H1 (cell line): ENCODE measurements around the gene MACROD2. TPM values are rescaled to one million over a fixed set of nuclear protein-coding genes. Genes with fewer than 3 reads are reported as not detected.

Experiments
- CTCF ChIA-PET: fragments of 300-600 bp; sonication (Branson Sonifier 250); formaldehyde crosslinking; loops from one replicate; lab custom pipeline; 2021; ENCODE audit not compliant: partially characterized antibody; lab: Charles Lee
- POLR2A ChIA-PET: fragments of 300-600 bp; sonication (Branson Sonifier 250); formaldehyde crosslinking; loops from one replicate; lab custom pipeline; 2021; ENCODE audit warnings: inconsistent platforms; ENCODE audit not compliant: partially characterized antibody; lab: Charles Lee
- DNase-seq, 2 experiments: peaks; one replicate each; pipeline versions ENCODE4 v3.0.0 to v3.0.0-alpha.2; 2010 to 2022; ENCODE audit warnings: low spot score in 2 of 2, low read depth in 1 of 2, mixed read lengths in 1 of 2
- FAIRE-seq: peaks from 2 replicates; lab custom pipeline; 2011; peaks lifted over from hg19 to GRCh38; lab: Jason Lieb, UNC
- H2AFZ ChIP-seq: 2 replicates; pipeline ENCODE4 v1.8.1; 2012; ENCODE audit warnings: low read length, inconsistent platforms
- H2AK5ac ChIP-seq: 2 replicates; pipeline ENCODE4 v1.6.1; 2013; ENCODE audit warnings: low read depth, low read length
- H2BK120ac ChIP-seq: replicated peaks from 2 replicates; pipeline ENCODE3; 2013; ENCODE audit warnings: low read depth, low read length, inconsistent platforms
- H2BK12ac ChIP-seq: 2 replicates; pipeline ENCODE4 v1.6.1; 2013; ENCODE audit warnings: low read depth, low read length
- H2BK15ac ChIP-seq: 2 replicates; pipeline ENCODE4 v1.6.1; 2013; ENCODE audit warnings: low read length
- H2BK20ac ChIP-seq: 2 replicates; pipeline ENCODE4 v1.6.1; 2013; ENCODE audit warnings: low read length
- H2BK5ac ChIP-seq: 2 replicates; pipeline ENCODE4 v1.6.1; 2013; ENCODE audit warnings: low read depth, low read length
- H3K14ac ChIP-seq: 2 replicates; pipeline ENCODE4 v1.6.1; 2013; ENCODE audit warnings: inconsistent platforms; ENCODE audit not compliant: insufficient read length
- H3K18ac ChIP-seq: 2 replicates; pipeline ENCODE4 v1.6.1; 2013; ENCODE audit warnings: low read length; ENCODE audit errors: extremely low read depth
- H3K23ac ChIP-seq: 2 replicates; pipeline ENCODE4 v1.6.1; 2013; ENCODE audit warnings: inconsistent platforms; ENCODE audit not compliant: insufficient read length
- H3K23me2 ChIP-seq: 2 replicates; pipeline ENCODE4 v1.6.1; 2013; ENCODE audit warnings: low read depth, low read length
- H3K27ac ChIP-seq: 2 replicates; pipeline ENCODE4 v1.6.1; 2011; ENCODE audit warnings: low read depth, low read length, inconsistent platforms
- H3K27me3 ChIP-seq, 4 experiments: replicated peaks in 1 of 4; 1 replicate in 1 of 4; 2 replicates in 3 of 4; pipeline versions ENCODE4 v1.6.1 to v1.8.1; 2011 to 2013; ENCODE audit warnings: low read length in 3 of 4, mild to moderate bottlenecking in 3 of 4, inconsistent platforms in 2 of 4, mixed read lengths in 2 of 4, moderate library complexity in 1 of 4; ENCODE audit not compliant: control insufficient read depth in 3 of 4, insufficient read depth in 3 of 4; ENCODE audit errors: extremely low read depth in 1 of 4
- H3K36me3 ChIP-seq, 4 experiments: 2 replicates each; pipeline versions ENCODE4 v1.6.1 to v1.8.1; 2011 to 2013; ENCODE audit warnings: mild to moderate bottlenecking in 4 of 4, low read length in 3 of 4, moderate library complexity in 2 of 4, control low read depth in 1 of 4, inconsistent platforms in 1 of 4; ENCODE audit not compliant: insufficient read depth in 4 of 4, control insufficient read depth in 2 of 4
- H3K4ac ChIP-seq: replicated peaks from 2 replicates; pipeline ENCODE3; 2013; ENCODE audit warnings: low read length, low read depth, mixed read lengths, inconsistent platforms; ENCODE audit not compliant: insufficient read length
- H3K4me1 ChIP-seq, 4 experiments: replicated peaks in 1 of 4; 1 replicate in 1 of 4; 2 replicates in 3 of 4; pipeline versions ENCODE4 v1.6.1 to v1.8.1; 2011 to 2013; ENCODE audit warnings: low read length in 3 of 4, inconsistent platforms in 2 of 4, mixed read lengths in 1 of 4; ENCODE audit not compliant: insufficient read depth in 4 of 4, control insufficient read depth in 3 of 4
- H3K4me2 ChIP-seq, 2 experiments: 2 replicates each; pipeline versions ENCODE4 v1.6.1 to v1.8.1; 2011 to 2013; ENCODE audit warnings: low read depth in 2 of 2, low read length in 2 of 2, control low read depth in 1 of 2, inconsistent platforms in 1 of 2, mild to moderate bottlenecking in 1 of 2; ENCODE audit not compliant: insufficient read depth in 1 of 2
- H3K4me3 ChIP-seq, 4 experiments: fragments of 200-600, 300-600 bp in 1 of 4; sonication (generic), shearing (Covaris generic), sonication (Bioruptor Twin) in 1 of 4; 2 replicates each; pipeline versions ENCODE4 v1.5.1 to v1.8.1; 2011 to 2016; ENCODE audit warnings: low read length in 4 of 4, low read depth in 3 of 4, control low read depth in 2 of 4, inconsistent platforms in 2 of 4, mild to moderate bottlenecking in 2 of 4, mixed read lengths in 1 of 4, moderate library complexity in 1 of 4; ENCODE audit not compliant: insufficient read depth in 2 of 4; ENCODE audit errors: extremely low read depth in 1 of 4
- H3K56ac ChIP-seq: replicated peaks from 2 replicates; pipeline ENCODE3; 2013; ENCODE audit warnings: low read depth, mild to moderate bottlenecking, mixed read lengths, low read length, inconsistent platforms; ENCODE audit not compliant: insufficient read length
- H3K79me1 ChIP-seq: 2 replicates; pipeline ENCODE4 v1.6.1; 2013; ENCODE audit warnings: low read depth, low read length, control low read depth
- H3K79me2 ChIP-seq, 2 experiments: 2 replicates each; pipeline versions ENCODE4 v1.6.1 to v1.8.1; 2012 to 2013; ENCODE audit warnings: low read length in 2 of 2, mild to moderate bottlenecking in 2 of 2, inconsistent platforms in 1 of 2; ENCODE audit not compliant: insufficient read depth in 2 of 2, control insufficient read depth in 1 of 2
- H3K9ac ChIP-seq, 4 experiments: replicated peaks in 1 of 4; 1 replicate in 1 of 4; 2 replicates in 3 of 4; pipeline versions ENCODE4 v1.6.1 to v1.8.1; 2011 to 2013; ENCODE audit warnings: low read depth in 3 of 4, low read length in 3 of 4, control low read depth in 2 of 4, mild to moderate bottlenecking in 2 of 4, moderate library complexity in 2 of 4, inconsistent platforms in 1 of 4; ENCODE audit errors: extremely low read depth in 1 of 4
- H3K9me3 ChIP-seq, 2 experiments: 2 replicates each; pipeline versions ENCODE4 v1.6.1 to v1.8.1; 2012 to 2013; ENCODE audit warnings: mild to moderate bottlenecking in 2 of 2, moderate library complexity in 2 of 2, control low read depth in 1 of 2, inconsistent platforms in 1 of 2, low read depth in 1 of 2, low read length in 1 of 2, mixed read lengths in 1 of 2; ENCODE audit not compliant: insufficient read depth in 2 of 2
- H4K20me1 ChIP-seq, 2 experiments: replicated peaks in 1 of 2; 2 replicates each; pipeline versions ENCODE3 to v1.8.1; 2011 to 2013; ENCODE audit warnings: inconsistent platforms in 2 of 2, low read length in 2 of 2, mild to moderate bottlenecking in 1 of 2; ENCODE audit not compliant: insufficient read depth in 2 of 2, control insufficient read depth in 1 of 2
- H4K5ac ChIP-seq: 2 replicates; pipeline ENCODE4 v1.6.1; 2013; ENCODE audit warnings: low read length, low read depth, mixed read lengths, inconsistent platforms; ENCODE audit not compliant: insufficient read length
- H4K8ac ChIP-seq: 2 replicates; pipeline ENCODE4 v1.8.0; 2013; ENCODE audit warnings: mild to moderate bottlenecking, moderate library complexity, low read length, inconsistent platforms; ENCODE audit not compliant: insufficient read depth; ENCODE audit errors: extremely low read depth
- H4K91ac ChIP-seq: replicated peaks from 2 replicates; pipeline ENCODE3; 2013; ENCODE audit warnings: low read length, mixed read lengths, inconsistent platforms; ENCODE audit not compliant: insufficient read length
- CTBP2 ChIP-seq: IDR thresholded peaks from 2 replicates; pipeline ENCODE4 v1.7.0; 2011; ENCODE audit warnings: borderline replicate concordance, mild to moderate bottlenecking, moderate library complexity, mixed read lengths, low read length; ENCODE audit not compliant: insufficient read depth, insufficient read length
- JUND ChIP-seq: IDR thresholded peaks from 2 replicates; pipeline ENCODE4 v1.6.1; 2011; ENCODE audit warnings: mild to moderate bottlenecking, improper control_type of control experiment, low read length
- TEAD4 ChIP-seq: IDR thresholded peaks from 2 replicates; pipeline ENCODE4 v1.6.1; 2012; ENCODE audit warnings: low read depth, low read length, inconsistent platforms, mixed read lengths
- ZNF274 ChIP-seq: IDR thresholded peaks from 2 replicates; pipeline ENCODE4 v1.7.0; 2012; ENCODE audit warnings: low read length, borderline replicate concordance; ENCODE audit errors: extremely low read depth
- WGBS, 2 experiments: shearing (Covaris generic) in 1 of 2; methylation state at CpG; one replicate each; pipeline versions ENCODE4 v1.1.6 to v1.1.7; 2013 to 2015; ENCODE audit warnings: low lambda C conversion rate in 2 of 2, mixed read lengths in 2 of 2, inconsistent platforms in 1 of 2, low coverage in 1 of 2, missing lambda C conversion rate in 1 of 2; ENCODE audit not compliant: insufficient replicate concordance in 2 of 2, insufficient coverage in 1 of 2, insufficient read length in 1 of 2; ENCODE audit errors: extremely low coverage in 1 of 2, missing lambda C conversion rate in 1 of 2; 5-methylcytosine and 5-hydroxymethylcytosine counted together
- polyA plus RNA-seq, 7 experiments: library from polyadenylated mRNA; depleted of rRNA in 3 of 7; stranded (reverse) in 5 of 7; unstranded in 2 of 7; fragments of >200 nt in 5 of 7; fragments of 200-250 nt in 2 of 7; gene quantifications; 1 replicate in 5 of 7; 2 replicates in 1 of 7; 4 replicates in 1 of 7; pipeline versions ENCODE4 v1.2.1 to v1.2.3, GENCODE V29; 2011 to 2013; ENCODE audit warnings: missing spikeins in 2 of 7, mixed read lengths in 2 of 7
- total RNA-seq: library from RNA; stranded (reverse); fragmentation: NEBNext Ultra II Directional; extraction: Animal tissue kit (Norgen Biotek cat#: 25700); gene quantifications from 2 replicates; pipeline ENCODE4 v1.2.1, GENCODE V29; 2021
- TF ChIP-seq, protein P1 (sequence below): IDR thresholded peaks from 2 replicates; pipeline ENCODE4 v1.6.1; 2011; ENCODE audit warnings: low read length, improper control_type of control experiment

MACROD2 gene
- total and polyA plus RNA-seq, 2 of the 8 experiments (the other 6 are each of a cell fraction or from before 2014, with no cell fraction given) = 0.70 to 3.9 TPM

GRCh38 chr20:14583413-14583812 is 588.1 kb downstream of the MACROD2 start:
- H4K91ac ChIP-seq = no peak overlapping the region
- no peaks in the 10 kb centered on the region for H3K27me3 ChIP-seq
- no peaks in the 10 kb centered on the region for H3K23me2 ChIP-seq
- 100% methylated on average over 1 of the region's 1 CpG; no CpG with 5 or more reads in 1 of the 2 experiments for WGBS, 2 experiments
- H3K18ac ChIP-seq = no peak overlapping the region
- FAIRE-seq (no peak), DNase-seq (no peak)
- H3K9me3 ChIP-seq = no peaks in the 10 kb centered on the region
- H3K36me3 ChIP-seq = no peaks in the 10 kb centered on the region
- H2AK5ac ChIP-seq = no peak overlapping the region
- no peaks in the 10 kb centered on the region for H3K4me1 ChIP-seq
- no peak overlapping the region for H3K23ac ChIP-seq
- H2BK120ac ChIP-seq = no peak overlapping the region
- H3K4me3 ChIP-seq = no peak overlapping the region
- H2BK20ac ChIP-seq = no peak overlapping the region
- no peak overlapping the region for H3K27ac ChIP-seq
- no peak overlapping the region for H2BK5ac ChIP-seq
- H3K9ac ChIP-seq = no peak overlapping the region
- ChIA-PET POLR2A (no interaction called here), CTCF (no interaction called here)
- H2BK12ac ChIP-seq = no peak overlapping the region
- no peak overlapping the region for H3K4me2 ChIP-seq
- no peak overlapping the region for H3K56ac ChIP-seq
- H3K4ac ChIP-seq = no peak overlapping the region
- no peak overlapping the region for H4K5ac ChIP-seq
- no peak overlapping the region for H3K14ac ChIP-seq
- no peak overlapping the region for H4K8ac ChIP-seq
- H2BK15ac ChIP-seq = no peak overlapping the region
- no peak overlapping the region for H2AFZ ChIP-seq
- H3K79me2 ChIP-seq = no peaks in the 10 kb centered on the region
- H3K79me1 ChIP-seq = no peaks in the 10 kb centered on the region
- TF ChIP-seq CTBP2 (no peak), JUND (no peak), TEAD4 (no peak), ZNF274 (no peak)
- TF ChIP-seq, protein P1, sequence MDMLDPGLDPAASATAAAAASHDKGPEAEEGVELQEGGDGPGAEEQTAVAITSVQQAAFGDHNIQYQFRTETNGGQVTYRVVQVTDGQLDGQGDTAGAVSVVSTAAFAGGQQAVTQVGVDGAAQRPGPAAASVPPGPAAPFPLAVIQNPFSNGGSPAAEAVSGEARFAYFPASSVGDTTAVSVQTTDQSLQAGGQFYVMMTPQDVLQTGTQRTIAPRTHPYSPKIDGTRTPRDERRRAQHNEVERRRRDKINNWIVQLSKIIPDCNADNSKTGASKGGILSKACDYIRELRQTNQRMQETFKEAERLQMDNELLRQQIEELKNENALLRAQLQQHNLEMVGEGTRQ = no peak
- no peaks in the 10 kb centered on the region for H4K20me1 ChIP-seq
